ENCODE measurements around the gene GABRB1. TPM values are rescaled to one million over a fixed set of nuclear protein-coding genes. Genes with fewer than 3 reads are reported as not detected.

Gene GABRB1
- total RNA-seq, 1 donor from 2014 or later: not detected

GRCh38 chr4:47239649-47240048, 208.3 kb downstream of the GABRB1 start:
- no peak overlapping the region for H3K4me3 ChIP-seq
- TF ChIP-seq CTCF (IDR thresholded peaks at IDR 0.05) (no peak), POLR2A (IDR thresholded peaks at IDR 0.05) (no peak), POLR2AphosphoS5 (IDR thresholded peaks at IDR 0.05; ENCODE audit: insufficient read depth in 1 of 2, low read depth in 1 of 2) (no peak)
- intact Hi-C loops (cut with DNase I): no loop called here
- no peaks in the 10 kb centered on the region for H3K36me3 ChIP-seq
- no peaks in the 10 kb centered on the region for H3K9me3 ChIP-seq
- H3K4me1 ChIP-seq: no peaks in the 10 kb centered on the region
- no peaks in the 10 kb centered on the region for H3K27me3 ChIP-seq
- DNase-seq (ENCODE audit: extremely low spot score in 2 of 2): no peak
- no peak overlapping the region for H3K27ac ChIP-seq

GRCh38 chr4:47251348-47252135, 220.2 kb downstream of the GABRB1 start:
- TF ChIP-seq POLR2AphosphoS5 (IDR thresholded peaks at IDR 0.05; ENCODE audit: insufficient read depth in 1 of 2, low read depth in 1 of 2) (no peak), CTCF (IDR thresholded peaks at IDR 0.05) (no peak), POLR2A (IDR thresholded peaks at IDR 0.05) (no peak)
- Histone ChIP-seq H3K4me3 (no peak overlapping the region), H3K27ac (no peak overlapping the region), H3K9me3 (no peaks in the 10 kb centered on the region), H3K36me3 (no peaks in the 10 kb centered on the region), H3K27me3 (no peaks in the 10 kb centered on the region), H3K4me1 (no peaks in the 10 kb centered on the region)
- DNase-seq (ENCODE audit: extremely low spot score in 2 of 2): no peak
- intact Hi-C loops (cut with DNase I): no loop called here

GRCh38 chr4:47263721-47264120, 232.4 kb downstream of the GABRB1 start:
- Histone ChIP-seq H3K27me3 (no peaks in the 10 kb centered on the region), H3K27ac (no peak overlapping the region), H3K36me3 (no peaks in the 10 kb centered on the region), H3K4me1 (no peaks in the 10 kb centered on the region), H3K9me3 (no peaks in the 10 kb centered on the region), H3K4me3 (no peak overlapping the region)
- intact Hi-C loops (cut with DNase I): no loop called here
- TF ChIP-seq POLR2A (IDR thresholded peaks at IDR 0.05) (no peak), CTCF (IDR thresholded peaks at IDR 0.05) (no peak), POLR2AphosphoS5 (IDR thresholded peaks at IDR 0.05; ENCODE audit: insufficient read depth in 1 of 2, low read depth in 1 of 2) (no peak)
- DNase-seq (ENCODE audit: extremely low spot score in 2 of 2): no peak

- Histone ChIP-seq H3K36me3 (no peaks in the 10 kb centered on the region), H3K4me1 (no peaks in the 10 kb centered on the region), H3K4me3 (no peak overlapping the region), H3K9me3 (no peaks in the 10 kb centered on the region), H3K27me3 (no peaks in the 10 kb centered on the region), H3K27ac (no peak overlapping the region)
- DNase-seq (ENCODE audit: extremely low spot score in 2 of 2): no peak
- intact Hi-C loops (cut with DNase I): no loop called here
- no peak for TF ChIP-seq CTCF (IDR thresholded peaks at IDR 0.05)
- TF ChIP-seq POLR2A (IDR thresholded peaks at IDR 0.05): no peak
- TF ChIP-seq POLR2AphosphoS5 (IDR thresholded peaks at IDR 0.05; ENCODE audit: insufficient read depth in 1 of 2, low read depth in 1 of 2): no peak
Observed at GRCh38 chr4:47270201-47270888, 239.0 kb downstream of the GABRB1 start.

GRCh38 chr4:47271291-47271690, 239.9 kb downstream of the GABRB1 start:
- Histone ChIP-seq H3K4me3 (no peak overlapping the region), H3K27me3 (no peaks in the 10 kb centered on the region), H3K9me3 (no peaks in the 10 kb centered on the region), H3K27ac (no peak overlapping the region), H3K4me1 (no peaks in the 10 kb centered on the region), H3K36me3 (no peaks in the 10 kb centered on the region)
- intact Hi-C loops (cut with DNase I): no loop called here
- TF ChIP-seq POLR2A (IDR thresholded peaks at IDR 0.05) (no peak), POLR2AphosphoS5 (IDR thresholded peaks at IDR 0.05; ENCODE audit: insufficient read depth in 1 of 2, low read depth in 1 of 2) (no peak), CTCF (IDR thresholded peaks at IDR 0.05) (no peak)
- no peak for DNase-seq (ENCODE audit: extremely low spot score in 2 of 2)

Measured in vagina (tissue), 2 donors.